CMK (cell line): ENCODE data around the gene EPGN.

Source experiments
- DNase-seq: peaks from one replicate; pipeline ENCODE4 v3.0.0-alpha.2; 2010; ENCODE audit warnings: low read depth

The EPGN gene

GRCh38 chr4:74308215-74308614, at the start of gene EPGN:
Gene EPGN (plus strand): TSS chr4:74308470. CDS start chr4:74308534, 64 bp downstream.
- DNase-seq = no peak

GRCh38 chr4:74258963-74259362, 49.3 kb upstream of the EPGN start:
- no peak for DNase-seq

GRCh38 chr4:74260036-74260435, 48.2 kb upstream of the EPGN start:
- DNase-seq = no peak

GRCh38 chr4:74262522-74262921, 45.7 kb upstream of the EPGN start:
- DNase-seq = no peak

GRCh38 chr4:74263551-74263950, 44.7 kb upstream of the EPGN start:
- DNase-seq = no peak

GRCh38 chr4:74266081-74266480, 42.2 kb upstream of the EPGN start:
- no peak for DNase-seq

- no peak for DNase-seq
Measured at GRCh38 chr4:74267998-74268606, 40.2 kb upstream of the EPGN start.

- DNase-seq = no peak
Measured at GRCh38 chr4:74268643-74269042, 39.6 kb upstream of the EPGN start.

- no peak for DNase-seq
Measured at GRCh38 chr4:74278490-74278889, 29.8 kb upstream of the EPGN start.

GRCh38 chr4:74279716-74280115, 28.6 kb upstream of the EPGN start:
- DNase-seq = no peak

- no peak for DNase-seq
Measured at GRCh38 chr4:74282926-74283325, 25.3 kb upstream of the EPGN start.

GRCh38 chr4:74283614-74284013, 24.7 kb upstream of the EPGN start:
- DNase-seq = no peak

GRCh38 chr4:74284053-74284452, 24.2 kb upstream of the EPGN start:
- no peak for DNase-seq

GRCh38 chr4:74287164-74287563, 21.1 kb upstream of the EPGN start:
- no peak for DNase-seq

- no peak for DNase-seq
Measured at GRCh38 chr4:74287791-74288190, 20.5 kb upstream of the EPGN start.

- no peak for DNase-seq
Measured at GRCh38 chr4:74291471-74291870, 16.8 kb upstream of the EPGN start.

GRCh38 chr4:74292111-74292870, 16.0 kb upstream of the EPGN start:
- DNase-seq = no peak

- DNase-seq = no peak
Measured at GRCh38 chr4:74293558-74293957, 14.7 kb upstream of the EPGN start.

- DNase-seq = no peak
Measured at GRCh38 chr4:74294681-74295080, 13.6 kb upstream of the EPGN start.

- no peak for DNase-seq
Measured at GRCh38 chr4:74297539-74297938, 10.7 kb upstream of the EPGN start.

GRCh38 chr4:74304095-74304625, 4.1 kb upstream of the EPGN start:
- no peak for DNase-seq

- DNase-seq = no peak
Measured at GRCh38 chr4:74305000-74305399, 3.3 kb upstream of the EPGN start.

- no peak for DNase-seq
Measured at GRCh38 chr4:74307170-74307569, 1.1 kb upstream of the EPGN start.

- DNase-seq = no peak
Measured at GRCh38 chr4:74309223-74309622, 953 bp downstream of the EPGN start.
